Measurements from ENCODE around the gene UQCRC2. TPM values are rescaled to one million over a fixed set of nuclear protein-coding genes. Genes with fewer than 3 reads are reported as not detected.

The UQCRC2 gene
- total and polyA plus RNA-seq, 8 donors = 49.5 to 107 (median 93.7) TPM

DNA sequence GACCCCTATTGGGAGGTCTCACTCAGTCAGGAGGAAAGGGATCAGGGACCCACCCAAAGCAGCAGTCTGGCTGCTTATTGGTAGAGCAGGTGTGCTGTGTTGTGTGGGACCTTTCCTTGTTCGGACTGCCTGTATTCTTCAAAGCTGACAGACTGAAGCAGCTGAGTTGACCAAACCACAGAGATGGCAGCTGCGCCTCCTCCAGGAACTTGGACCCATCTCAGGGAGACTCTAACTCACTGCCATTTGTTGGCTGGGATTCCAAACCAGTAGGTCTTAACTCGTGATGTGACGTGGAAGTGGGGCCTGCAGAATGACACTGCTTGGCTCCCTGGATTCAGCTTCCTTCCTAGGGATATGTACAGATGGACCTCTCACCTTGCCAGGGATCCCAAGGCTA, 9.6 kb upstream of the UQCRC2 start:
- Histone ChIP-seq H3K36me3 (no peaks in the 10 kb centered on the region), H3K4me1 (no peaks in the 10 kb centered on the region), H3K9me3 (no peaks in the 10 kb centered on the region), H3K4me3 (no peak overlapping the region), H3K27ac (no peak overlapping the region), H3K27me3 (no peaks in the 10 kb centered on the region)
- 90 to 94% methylated on average over 4 of the region's 4 CpGs for WGBS, 2 donors
- intact Hi-C loops (cut with DNase I) = no loop called here
- DNase-seq (no peak), ATAC-seq (no peak), FAIRE-seq (no peak)
- TF ChIP-seq, protein P1, sequence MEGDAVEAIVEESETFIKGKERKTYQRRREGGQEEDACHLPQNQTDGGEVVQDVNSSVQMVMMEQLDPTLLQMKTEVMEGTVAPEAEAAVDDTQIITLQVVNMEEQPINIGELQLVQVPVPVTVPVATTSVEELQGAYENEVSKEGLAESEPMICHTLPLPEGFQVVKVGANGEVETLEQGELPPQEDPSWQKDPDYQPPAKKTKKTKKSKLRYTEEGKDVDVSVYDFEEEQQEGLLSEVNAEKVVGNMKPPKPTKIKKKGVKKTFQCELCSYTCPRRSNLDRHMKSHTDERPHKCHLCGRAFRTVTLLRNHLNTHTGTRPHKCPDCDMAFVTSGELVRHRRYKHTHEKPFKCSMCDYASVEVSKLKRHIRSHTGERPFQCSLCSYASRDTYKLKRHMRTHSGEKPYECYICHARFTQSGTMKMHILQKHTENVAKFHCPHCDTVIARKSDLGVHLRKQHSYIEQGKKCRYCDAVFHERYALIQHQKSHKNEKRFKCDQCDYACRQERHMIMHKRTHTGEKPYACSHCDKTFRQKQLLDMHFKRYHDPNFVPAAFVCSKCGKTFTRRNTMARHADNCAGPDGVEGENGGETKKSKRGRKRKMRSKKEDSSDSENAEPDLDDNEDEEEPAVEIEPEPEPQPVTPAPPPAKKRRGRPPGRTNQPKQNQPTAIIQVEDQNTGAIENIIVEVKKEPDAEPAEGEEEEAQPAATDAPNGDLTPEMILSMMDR (IDR thresholded peaks at IDR 0.05) = no peak

DNA sequence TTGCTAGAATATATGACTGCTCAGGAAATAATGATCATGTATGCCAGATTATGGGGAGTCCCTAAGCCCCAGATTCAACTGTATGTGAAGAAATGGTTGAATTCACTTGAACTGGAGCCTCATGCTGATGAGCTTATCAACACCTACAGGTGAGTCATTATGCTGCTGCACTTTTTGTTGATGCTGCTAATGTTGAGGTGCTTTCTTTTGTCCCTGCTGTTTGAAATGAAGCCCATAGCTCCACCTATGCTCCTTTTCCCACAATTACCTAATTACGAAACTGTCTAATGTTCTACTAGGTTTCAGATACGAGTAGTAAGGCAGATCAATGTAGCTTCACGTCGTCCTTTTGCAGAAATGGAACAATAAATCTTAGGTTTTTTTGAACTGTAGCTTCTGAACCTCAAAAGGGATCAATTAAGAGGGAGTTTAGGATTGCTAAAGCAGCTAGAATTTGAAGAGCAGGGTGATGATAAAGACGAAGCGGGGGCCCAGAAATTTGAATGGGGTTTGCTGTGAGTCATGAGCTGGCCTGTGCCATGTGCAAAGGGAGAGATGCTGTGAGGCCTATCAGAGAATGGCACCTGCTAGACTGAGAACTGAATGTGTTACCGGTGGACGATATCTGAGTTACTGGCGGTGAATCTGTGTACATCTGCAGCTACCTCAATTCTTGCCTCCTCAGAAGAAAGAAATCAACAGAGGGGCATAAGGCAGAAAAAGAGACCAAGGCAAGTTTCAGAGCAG, 6.1 kb upstream of the UQCRC2 start:
- H3K36me3 ChIP-seq = no peaks in the 10 kb centered on the region
- 58 to 61% methylated on average over 9 of the region's 9 CpGs for WGBS, 2 donors
- H3K9me3 ChIP-seq = no peaks in the 10 kb centered on the region
- ATAC-seq (peak in 1 of 4 donors; percentile 23), DNase-seq (no peak), FAIRE-seq (no peak)
- no peaks in the 10 kb centered on the region for H3K27me3 ChIP-seq
- TF ChIP-seq, protein P1 (IDR thresholded peaks at IDR 0.05) = no peak
- H3K4me3 ChIP-seq = no peak overlapping the region
- intact Hi-C loops (cut with DNase I) = no loop called here
- H3K27ac ChIP-seq = no peak overlapping the region
- H3K4me1 ChIP-seq = peaks cover 0 to 14% (median 7%) of the 10 kb centered on the region in 3 donors

GRCh38 chr16:21949713-21950260, 3.4 kb upstream of the UQCRC2 start:
- no peaks in the 10 kb centered on the region for H3K36me3 ChIP-seq
- H3K27ac ChIP-seq = no peak overlapping the region
- DNase-seq (no peak), ATAC-seq (no peak), FAIRE-seq (no peak)
- no peak overlapping the region for H3K4me3 ChIP-seq
- peaks cover 6 to 23% (median 8%) of the 10 kb centered on the region in 3 donors for H3K4me1 ChIP-seq
- 62 to 74% methylated on average over 1 of the region's 1 CpG for WGBS, 2 donors
- intact Hi-C loops (cut with DNase I) = no loop called here
- no peaks in the 10 kb centered on the region for H3K9me3 ChIP-seq
- no peaks in the 10 kb centered on the region for H3K27me3 ChIP-seq
- TF ChIP-seq, protein P1 (IDR thresholded peaks at IDR 0.05) = no peak

DNA sequence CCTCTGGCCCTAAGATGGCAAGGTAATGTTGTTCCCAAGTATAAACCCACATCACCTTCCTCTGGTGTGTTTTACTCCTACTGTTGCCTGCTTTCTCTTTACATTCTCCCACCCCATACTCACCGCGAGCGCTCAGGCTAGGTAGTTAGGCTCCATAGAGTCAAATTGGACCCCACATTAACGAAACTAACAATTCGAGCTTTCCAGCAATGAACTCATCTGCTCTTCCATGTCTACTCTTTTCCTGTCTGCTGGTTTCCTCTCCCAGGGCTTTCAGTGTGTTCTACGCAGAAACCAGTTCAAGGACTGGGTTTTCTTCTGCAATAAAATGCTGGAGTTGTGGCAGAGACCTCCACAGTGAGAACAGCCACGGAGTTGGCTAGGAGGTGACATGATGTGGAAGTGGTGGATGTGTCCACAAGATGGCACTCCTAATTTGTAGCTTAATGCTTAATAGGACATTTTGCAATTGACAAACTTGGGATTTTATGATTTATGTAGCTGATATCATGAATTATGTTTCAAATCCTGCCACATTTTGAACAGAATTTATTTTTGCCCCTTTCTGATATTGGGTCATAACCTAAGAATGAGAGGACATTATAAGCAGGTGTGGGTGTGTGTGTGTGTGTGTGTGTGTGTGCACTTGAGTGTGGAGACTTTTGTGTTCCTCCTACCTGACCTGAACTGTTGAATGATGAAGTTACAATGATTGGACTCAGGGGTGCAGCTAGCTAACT, 2.2 kb upstream of the UQCRC2 start:
- TF ChIP-seq, protein P1 (IDR thresholded peaks at IDR 0.05) = no peak
- Histone ChIP-seq H3K27ac (no peak overlapping the region), H3K27me3 (no peaks in the 10 kb centered on the region), H3K9me3 (no peaks in the 10 kb centered on the region), H3K4me1 (peaks cover 6 to 28% (median 8%) of the 10 kb centered on the region in 3 donors), H3K4me3 (no peak overlapping the region), H3K36me3 (no peaks in the 10 kb centered on the region)
- ATAC-seq (no peak), FAIRE-seq (no peak), DNase-seq (no peak)
- intact Hi-C loops (cut with DNase I) = no loop called here
- WGBS, 2 donors = 71 to 79% methylated on average over 7 of the region's 7 CpGs
